ENCODE results near the gene DNAJB1.

GRCh38 chr19:14553939-14554243 lies 35.7 kb upstream of the DNAJB1 start:
- TF ChIP-seq CTCF (optimal IDR thresholded peaks at IDR 0.05 in 1 of 3, IDR thresholded peaks at IDR 0.05 in 1 of 3, conservative IDR thresholded peaks at IDR 0.05 in 1 of 3; ENCODE audit: extremely low read depth in 1 of 3, insufficient read depth in 2 of 3, low read length in 3 of 3) (no peak), EZH2 (IDR thresholded peaks at IDR 0.05; ENCODE audit: low read length) (no peak)

Data from keratinocyte (primary cell).